H1 (cell line): Measurements from ENCODE around the gene MYH7B. TPM values are rescaled to one million over a fixed set of nuclear protein-coding genes. Genes with fewer than 3 reads are reported as not detected.

Source experiments
- ASH2L ChIP-seq: fragments of 200-600, 300-600 bp; sonication (generic); IDR thresholded peaks from one replicate; pipeline ENCODE4 v1.7.1; 2017; ENCODE audit warnings: low read length
- HDAC2 ChIP-seq, 2 experiments: fragments of 300-600 bp in 1 of 2; sonication (generic) in 1 of 2; IDR thresholded peaks; 2 replicates each; pipeline ENCODE4 v1.6.1; 2011 to 2012; ENCODE audit warnings: low read depth in 2 of 2, low read length in 2 of 2, mild to moderate bottlenecking in 2 of 2, moderate library complexity in 2 of 2, borderline replicate concordance in 1 of 2, inconsistent platforms in 1 of 2
- SIRT6 ChIP-seq: IDR thresholded peaks from one replicate; pipeline ENCODE4 v1.7.1; 2012; ENCODE audit warnings: low read length, inconsistent platforms
- TAF1 ChIP-seq: IDR thresholded peaks from 2 replicates; pipeline ENCODE4 v1.6.1; 2011; ENCODE audit warnings: mild to moderate bottlenecking, low read depth, low read length
- microRNA counts: library from miRNA; unstranded; fragments of <30 nt; microRNA quantifications from one replicate; lab custom pipeline; 2015
- microRNA-seq, 2 experiments: library from miRNA; unstranded; fragments of <30 nt; microRNA quantifications; one replicate each; pipeline versions ENCODE4 to v1.2.0, GENCODE V29; 2016 to 2020; ENCODE audit warnings: borderline microRNAs expressed in 2 of 2, borderline number of aligned reads in 2 of 2, borderline replicate concordance in 1 of 2
- polyA plus RNA-seq, 7 experiments: library from polyadenylated mRNA; depleted of rRNA in 3 of 7; stranded (reverse) in 5 of 7; unstranded in 2 of 7; fragments of >200 nt in 5 of 7; fragments of 200-250 nt in 2 of 7; gene quantifications; 1 replicate in 5 of 7; 2 replicates in 1 of 7; 4 replicates in 1 of 7; pipeline versions ENCODE4 v1.2.1 to v1.2.3, GENCODE V29; 2011 to 2013; ENCODE audit warnings: missing spikeins in 2 of 7, mixed read lengths in 2 of 7
- small RNA-seq: library from polyadenylated mRNA; stranded (forward); fragments of <200 nt; extraction: miRNeasy Mini kit (QIAGEN cat#:217004); gene quantifications from one replicate; pipeline ENCODE3, GENCODE V24; 2013; ENCODE audit not compliant: insufficient read depth
- total RNA-seq: library from RNA; stranded (reverse); fragmentation: NEBNext Ultra II Directional; extraction: Animal tissue kit (Norgen Biotek cat#: 25700); gene quantifications from 2 replicates; pipeline ENCODE4 v1.2.1, GENCODE V29; 2021

MYH7B gene
- total and polyA plus RNA-seq, 2 of the 8 experiments (the other 6 are each of a cell fraction or from before 2014, with no cell fraction given): 0.15 to 0.30 TPM

GRCh38 chr20:35004749-35005462 lies 49.2 kb downstream of the MYH7B start (continued):
- TF ChIP-seq HDAC2 (IDR thresholded peaks at IDR 0.05; ENCODE audit: borderline replicate concordance in 1 of 2, low read depth in 2 of 2, low read length in 2 of 2): no peak
- no peak for TF ChIP-seq ASH2L
- TF ChIP-seq TAF1: no peak
- no peak for TF ChIP-seq SIRT6

MicroRNAs within 50 kb of the gene (microRNA counts, 767-probe panel; counts per million panel counts)
- microRNA hsa-miR-499a-3p (lab: Ali Mortazavi, UCI) (879 counts per million, percentile 95 among the panel's probes with 10 or more counts), microRNA hsa-miR-499a-5p (lab: Ali Mortazavi, UCI) (879 counts per million, percentile 95 among the panel's probes with 10 or more counts), microRNA hsa-miR-499b-3p (lab: Ali Mortazavi, UCI) (879 counts per million, percentile 95 among the panel's probes with 10 or more counts), microRNA hsa-miR-499b-5p (lab: Ali Mortazavi, UCI) (879 counts per million, percentile 95 among the panel's probes with 10 or more counts)

Small RNA genes within 50 kb of the gene (microRNA-seq; reads per million reads assigned to microRNA genes)
- gene MIR499A (0 reads per million in 2 experiments), gene MIR499B (0 reads per million in 2 experiments)

Small RNA genes within 50 kb of the gene (small RNA-seq; reads per million reads assigned to genes)
- 2.9 reads per million, percentile 36 among the genes with 10 or more reads in this experiment for gene MIR499A

Other genes starting within 250 kb of the MYH7B start
- 9.5 TPM in 2 replicates for gene NCOA6, start 130.2 kb upstream of the MYH7B start, total RNA-seq
- gene NCOA6, start 130.2 kb upstream of the MYH7B start, polyA plus RNA-seq (2011; rRNA removed): 8.8 and 9.0 TPM in 2 replicates
- gene GGT7, start 83.0 kb upstream of the MYH7B start, total RNA-seq: 24.1 and 25.5 TPM in 2 replicates
- gene GGT7, start 83.0 kb upstream of the MYH7B start, polyA plus RNA-seq (2011; rRNA removed): 20.2 and 31.7 TPM in 2 replicates
- gene ACSS2, start 79.3 kb upstream of the MYH7B start, total RNA-seq: 17.7 and 19.9 TPM in 2 replicates
- 23.1 and 24.2 TPM in 2 replicates for gene ACSS2, start 79.3 kb upstream of the MYH7B start, polyA plus RNA-seq (2011; rRNA removed)
- gene GSS, start 62 bp upstream of the MYH7B start, total RNA-seq: 29.4 and 34.6 TPM in 2 replicates
- gene GSS, start 62 bp upstream of the MYH7B start, polyA plus RNA-seq (2011; rRNA removed): 43.2 and 46.4 TPM in 2 replicates
- 72.7 and 73.1 TPM in 2 replicates for gene TRPC4AP, start 136.9 kb downstream of the MYH7B start, total RNA-seq
- gene TRPC4AP, start 136.9 kb downstream of the MYH7B start, polyA plus RNA-seq (2011; rRNA removed): 74.8 and 75.0 TPM in 2 replicates
- gene EDEM2, start 191.5 kb downstream of the MYH7B start, total RNA-seq: 19.6 and 21.5 TPM in 2 replicates
- 15.2 and 18.6 TPM in 2 replicates for gene EDEM2, start 191.5 kb downstream of the MYH7B start, polyA plus RNA-seq (2011; rRNA removed)
- gene PROCR, start 216.2 kb downstream of the MYH7B start, total RNA-seq: 19.5 and 21.3 TPM in 2 replicates
- 42.9 and 54.4 TPM in 2 replicates for gene PROCR, start 216.2 kb downstream of the MYH7B start, polyA plus RNA-seq (2011; rRNA removed)